Measurements from ENCODE around the gene LEFTY2.
A peak's percentile ranks its signal among the peaks of the same experiment; 100 is the strongest.
"Not testable (repeated sequence)": the region's sequence is repeated elsewhere in the genome, so short reads cannot be mapped to it uniquely, and the experiment has no call there.

Gene LEFTY2

GRCh38 chr1:225899044-225899925 is 41.7 kb downstream of the LEFTY2 start:
- DNase-seq, result no peak

DNA sequence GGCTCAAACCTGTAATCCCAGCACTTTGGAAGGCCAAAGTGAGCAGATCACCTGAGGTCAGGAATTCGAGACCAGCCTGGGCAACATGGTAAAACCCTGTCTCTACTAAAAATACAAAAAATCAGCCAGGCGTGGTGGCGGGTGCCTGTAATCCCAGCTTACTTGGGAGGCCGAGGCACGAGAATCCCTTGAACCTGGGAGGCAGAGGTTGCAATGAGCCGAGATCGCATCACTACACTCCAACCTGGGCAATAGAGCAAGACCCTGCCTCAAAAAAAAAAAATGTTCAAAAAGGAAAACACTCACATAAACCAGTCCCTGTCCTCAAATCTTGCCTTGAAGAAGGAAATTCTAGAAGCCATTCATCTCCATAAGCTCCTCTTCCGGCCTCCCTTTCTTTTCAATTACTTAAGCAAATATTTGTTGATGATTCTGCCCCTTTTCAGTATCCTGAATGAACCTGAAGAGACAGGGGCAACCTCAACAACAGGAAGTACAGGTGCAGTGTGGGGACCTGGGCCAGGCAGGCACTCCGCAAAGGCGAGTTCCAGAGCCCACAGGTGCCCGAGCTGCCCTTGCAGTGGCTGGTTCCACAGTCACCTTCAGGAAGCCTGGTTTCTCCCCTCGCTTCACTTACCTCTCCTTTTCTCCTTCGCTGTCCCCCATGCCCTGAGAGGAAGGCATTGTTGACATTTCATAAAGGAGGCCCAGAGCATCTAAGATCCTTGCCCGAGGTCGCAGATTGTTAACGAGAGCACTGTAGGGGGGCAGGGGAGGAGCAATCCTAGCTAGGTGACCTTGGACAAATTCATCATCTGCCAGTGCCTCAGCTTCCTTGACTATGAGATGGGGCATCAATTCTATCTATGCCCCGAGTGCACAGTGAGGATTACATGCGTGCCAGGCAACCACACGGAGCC is 43.2 kb downstream of the LEFTY2 start:
- DNase-seq, result peak; percentile 56

DNA sequence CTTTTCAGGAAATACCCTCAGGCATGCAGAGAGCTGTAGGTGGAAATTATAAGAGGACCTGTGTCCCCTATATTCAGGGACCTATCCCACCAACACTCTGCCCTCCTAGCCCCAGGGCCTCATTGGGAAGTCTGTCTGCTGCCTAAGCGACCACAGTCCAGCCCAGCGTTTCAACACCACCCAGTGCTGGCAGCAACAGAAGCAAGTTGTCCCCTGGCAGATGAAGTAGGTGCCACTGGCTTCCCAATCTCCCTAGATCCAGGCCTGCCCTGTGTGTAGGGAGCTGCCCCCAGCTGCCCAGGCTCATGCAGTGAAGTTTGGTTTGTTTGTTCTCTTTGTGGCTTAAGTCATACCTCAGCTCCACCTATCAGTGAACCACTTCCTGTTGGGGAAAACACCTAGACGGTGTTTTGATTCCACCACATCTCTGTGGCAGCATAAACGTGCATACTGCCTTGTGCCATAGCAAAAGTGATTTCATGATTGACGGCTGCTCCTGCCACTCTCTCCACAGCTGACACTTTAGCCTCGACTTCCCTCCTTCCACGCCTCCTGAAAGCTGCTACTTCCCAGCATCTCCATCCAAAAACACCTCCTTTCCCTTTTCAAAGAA is 44.0 kb downstream of the LEFTY2 start:
- peak; percentile 89 for DNase-seq

DNA sequence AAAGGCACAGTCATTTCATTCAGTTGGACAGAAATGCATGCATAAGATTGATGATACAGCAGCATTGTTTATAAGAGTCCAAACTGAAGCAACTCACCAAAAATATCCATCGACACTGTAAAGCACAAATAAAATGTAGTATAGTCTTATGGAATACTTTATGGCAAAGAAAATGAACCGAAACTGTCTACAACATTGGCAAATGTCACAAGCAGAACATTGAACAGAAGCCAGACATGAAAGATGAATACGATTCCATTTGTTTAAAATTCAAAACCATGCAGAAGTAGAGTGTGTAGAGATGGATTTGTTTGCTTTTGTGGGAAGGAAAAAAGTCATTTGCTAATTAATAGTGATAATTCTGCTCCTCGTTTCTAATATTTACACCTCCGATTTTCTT is 44.5 kb downstream of the LEFTY2 start:
- DNase-seq, result no peak

DNA sequence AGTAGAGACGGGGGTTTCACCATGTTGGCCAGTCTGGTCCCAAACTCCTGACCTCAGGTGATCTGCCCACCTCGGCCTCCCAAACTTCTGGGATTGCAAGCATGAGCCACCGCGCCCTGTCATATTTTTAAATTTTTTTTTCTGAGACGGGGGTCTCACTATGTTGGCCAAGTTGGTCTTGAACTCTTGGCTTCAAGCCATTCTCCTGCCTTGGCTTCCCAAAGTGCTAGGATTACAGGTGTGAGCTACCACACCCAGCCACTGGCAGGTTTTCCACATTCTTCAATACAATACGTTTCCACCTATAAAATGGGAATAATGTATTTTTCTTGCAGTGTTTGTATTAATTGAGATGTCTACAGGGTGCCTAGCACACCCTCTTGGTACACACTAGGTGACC is 48.7 kb downstream of the LEFTY2 start:
- DNase-seq, result no peak

- DNase-seq, result no peak
These were observed 49.6 kb downstream of the LEFTY2 start for GRCh38 chr1:225891229-225891972.

DNA sequence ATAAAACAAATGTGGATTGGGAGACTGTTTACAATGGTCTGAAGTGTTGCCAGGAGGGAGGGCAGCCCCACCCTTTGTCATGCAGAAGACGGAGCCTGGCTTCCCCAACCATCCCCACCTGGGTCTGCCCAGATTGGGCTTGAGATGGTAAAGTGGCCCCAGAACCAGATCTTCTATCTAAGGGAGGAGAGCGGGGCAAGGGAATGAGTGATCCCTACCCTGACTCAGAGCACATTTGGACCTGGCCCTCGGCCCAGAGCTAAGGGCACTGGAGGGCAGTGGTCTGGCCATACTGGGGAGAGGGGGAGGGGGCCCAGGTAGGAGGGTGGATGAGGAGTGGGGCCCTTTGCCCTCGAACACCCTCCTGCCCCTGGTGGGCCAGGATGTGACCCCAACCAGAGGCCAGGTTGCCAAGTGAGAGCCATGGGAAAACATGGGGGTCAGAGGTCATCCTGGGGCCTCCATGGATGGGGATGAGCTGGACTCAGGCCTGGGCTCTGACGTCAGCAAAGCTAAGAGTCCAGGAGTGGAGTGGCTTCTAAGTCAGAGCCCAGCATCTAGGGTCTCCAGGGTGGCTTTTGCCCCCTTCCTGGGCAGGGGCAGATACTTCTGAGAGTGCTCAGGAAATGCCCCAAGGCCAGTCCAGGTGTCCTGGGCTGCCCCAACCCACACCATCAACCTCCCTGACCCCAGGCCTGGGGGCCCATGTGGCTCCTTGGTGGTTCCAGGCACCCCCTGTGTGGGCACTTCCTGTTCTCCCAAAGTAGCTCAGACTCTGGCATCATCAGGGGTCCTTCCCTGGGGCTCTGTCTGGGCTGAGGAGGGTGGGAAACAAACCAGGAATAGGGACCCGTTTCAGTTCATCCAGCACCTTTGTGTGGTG is 50.4 kb downstream of the LEFTY2 start:
- no peak for DNase-seq

GRCh38 chr1:225889743-225890142 is 51.3 kb downstream of the LEFTY2 start:
- DNase-seq, result no peak

DNA sequence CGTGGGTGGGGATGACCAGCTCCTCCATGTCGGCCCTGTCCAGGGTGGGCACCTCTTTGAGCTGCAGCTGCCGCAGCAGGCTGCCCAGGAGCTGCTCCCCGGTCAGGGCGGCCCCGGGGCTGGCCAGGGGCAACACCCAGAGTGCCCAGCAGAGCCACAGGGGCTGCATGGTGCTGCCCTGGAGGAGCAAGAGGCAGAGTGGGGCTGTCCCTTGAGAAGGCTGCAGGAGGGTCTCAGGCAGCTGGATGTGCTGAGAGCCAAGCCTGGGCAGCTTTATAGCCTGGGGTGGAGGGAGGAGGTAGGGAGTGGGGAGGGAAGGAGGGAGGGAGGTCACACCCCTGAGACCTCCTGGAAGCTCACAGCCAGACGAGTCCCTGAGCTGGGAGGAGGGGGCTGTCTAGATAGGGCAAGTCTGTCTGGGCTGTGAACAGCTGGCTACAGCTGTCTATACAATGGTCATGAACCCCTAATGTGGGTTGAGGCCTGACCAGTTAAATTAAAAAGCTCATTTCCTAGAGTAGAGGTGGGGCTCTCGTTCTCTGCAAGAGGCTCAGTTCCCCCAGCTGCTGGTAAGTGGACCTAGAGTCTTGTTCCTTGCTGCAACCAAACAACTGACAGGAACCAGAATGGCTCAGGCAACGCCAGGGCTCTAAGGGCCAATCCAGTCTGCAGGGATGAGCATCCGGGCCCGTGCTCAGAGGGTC is 52.0 kb downstream of the LEFTY2 start, which contains the start of gene LEFTY1:
Gene LEFTY1 (minus strand): TSS at position 249 of the 704 bp plus-strand sequence. CDS start 80 bp downstream, at position 169.
- no peak for DNase-seq

GRCh38 chr1:225888289-225888897 is 52.6 kb downstream of the LEFTY2 start:
- no peak for DNase-seq

DNA sequence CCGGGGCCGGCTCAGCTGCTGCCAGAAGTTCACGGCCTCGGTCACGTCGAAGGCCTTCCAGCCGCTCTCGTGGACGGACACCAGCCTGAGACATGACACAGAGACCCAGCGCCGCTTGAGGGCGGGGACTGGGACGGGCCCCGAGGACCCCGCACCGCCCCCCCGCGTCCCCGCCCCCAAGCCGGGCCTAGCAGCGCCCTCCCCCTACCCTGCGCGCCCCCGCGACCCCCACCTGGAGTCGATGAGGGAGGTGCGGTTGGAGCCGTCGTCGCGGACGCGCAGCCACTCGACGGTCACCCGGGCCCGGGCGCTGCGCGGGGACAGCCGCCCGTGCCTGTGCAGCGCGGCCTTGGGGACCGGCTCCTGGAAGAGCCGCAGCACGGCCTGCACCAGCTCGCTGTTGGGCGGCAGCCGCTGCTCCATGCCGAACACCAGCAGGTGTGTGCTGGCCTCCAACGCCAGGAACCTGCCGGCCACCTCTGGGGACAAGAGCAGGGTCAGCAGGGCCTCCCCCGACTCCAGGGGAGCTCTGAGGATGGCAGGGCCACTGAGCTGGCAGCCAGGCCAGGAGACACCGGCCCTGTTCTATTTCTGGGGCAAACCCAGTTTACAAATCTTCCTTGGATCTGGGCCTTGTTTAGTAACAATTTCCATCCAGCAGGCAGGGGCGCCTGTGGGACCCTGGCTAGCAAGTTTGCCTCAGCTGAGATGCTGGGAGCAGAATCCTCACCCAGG is 53.3 kb downstream of the LEFTY2 start:
- not testable (repeated sequence) for DNase-seq

DNA sequence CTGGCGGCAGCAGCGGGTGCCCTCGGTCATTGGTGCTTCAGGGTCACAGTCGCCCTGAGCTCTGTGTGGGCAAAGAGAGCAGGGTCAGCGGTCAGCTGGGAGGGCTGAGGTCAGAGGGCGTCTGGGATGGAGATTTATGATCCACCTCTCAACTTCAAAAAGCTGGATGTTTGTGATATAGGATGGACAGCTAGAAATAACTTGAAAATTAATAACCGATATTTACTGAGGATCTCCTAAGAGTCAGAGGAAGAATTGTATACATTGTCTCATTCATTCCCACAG is 54.0 kb downstream of the LEFTY2 start:
- DNase-seq, result no peak
